ENCODE results near the gene GRIN2C.

The GRIN2C gene

GRCh38 chr17:74822939-74823367 lies 36.7 kb downstream of the GRIN2C start:
- Histone ChIP-seq H3K4me1 (ENCODE audit: control insufficient read depth, insufficient read depth, low read length) (no peaks in the 10 kb centered on the region), H3K36me3 (ENCODE audit: control insufficient read depth in 2 of 2, insufficient read depth in 1 of 2, low read length in 2 of 2) (peaks cover 0 to 49% of the 10 kb centered on the region in 2 experiments; a peak in 1 of 3 replicates), H3K27ac (ENCODE audit: extremely low read depth, low read depth, low read length) (no peak overlapping the region), H3K4me3 (ENCODE audit: low read depth, low read length) (no peak overlapping the region), H3K9me3 (ENCODE audit: control insufficient read depth, insufficient read depth, low read depth, low read length) (no peaks in the 10 kb centered on the region)
- POLR2A ChIA-PET, result no interaction called here
- TF ChIP-seq SP7 (tag by site-specific recombination; IDR thresholded peaks at IDR 0.05) (no peak), REST (tag by site-specific recombination; IDR thresholded peaks at IDR 0.05) (no peak), ZNF146 (tag by site-specific recombination; IDR thresholded peaks at IDR 0.05) (no peak), ZNF768 (tag by site-specific recombination; IDR thresholded peaks at IDR 0.05) (no peak)
- CTCF ChIA-PET, result interaction anchor here (0.6 kb wide), 1 partner anchor 211 kb away, joined by 5 read pairs; no protein-coding TSS in a partner anchor

- Histone ChIP-seq H3K27ac (ENCODE audit: extremely low read depth, low read depth, low read length) (no peak overlapping the region), H3K4me1 (ENCODE audit: control insufficient read depth, insufficient read depth, low read length) (no peaks in the 10 kb centered on the region)
Observed at GRCh38 chr17:74822335-74822938, 37.2 kb downstream of the GRIN2C start.

More at GRCh38 chr17:74822335-74822938, 37.2 kb downstream of the GRIN2C start:
- Histone ChIP-seq H3K36me3 (ENCODE audit: control insufficient read depth in 2 of 2, insufficient read depth in 1 of 2, low read length in 2 of 2) (peaks cover 0 to 49% of the 10 kb centered on the region in 2 experiments; a peak in 1 of 3 replicates), H3K9me3 (ENCODE audit: control insufficient read depth, insufficient read depth, low read depth, low read length) (no peaks in the 10 kb centered on the region), H3K4me3 (ENCODE audit: low read depth, low read length) (no peak overlapping the region)
- ChIA-PET POLR2A (no interaction called here), CTCF (no interaction called here)
- TF ChIP-seq KLF9 (tag by site-specific recombination; IDR thresholded peaks at IDR 0.05; ENCODE audit: low read depth), result no peak
- TF ChIP-seq ZNF555 (tag by site-specific recombination; conservative IDR thresholded peaks at IDR 0.05), result no peak
- TF ChIP-seq ZNF362 (tag by site-specific recombination; IDR thresholded peaks at IDR 0.05), result no peak
- no peak for TF ChIP-seq HIC1 (tag by site-specific recombination; IDR thresholded peaks at IDR 0.05)
- TF ChIP-seq ZBTB10 (tag by site-specific recombination; IDR thresholded peaks at IDR 0.05), result no peak
- no peak for TF ChIP-seq PRDM1 (tag by site-specific recombination; IDR thresholded peaks at IDR 0.05)
- no peak for TF ChIP-seq ZNF645 (tag by site-specific recombination; IDR thresholded peaks at IDR 0.05)
- TF ChIP-seq ZNF148 (tag by site-specific recombination; IDR thresholded peaks at IDR 0.05; ENCODE audit: borderline replicate concordance), result no peak
- TF ChIP-seq ZNF514 (tag by site-specific recombination; IDR thresholded peaks at IDR 0.05), result no peak
- no peak for TF ChIP-seq ZNF292 (tag by site-specific recombination; IDR thresholded peaks at IDR 0.05; ENCODE audit: borderline replicate concordance, low read depth)
- TF ChIP-seq BCL6B (tag by site-specific recombination; IDR thresholded peaks at IDR 0.05), result no peak
- TF ChIP-seq ZFP69B (tag by site-specific recombination; IDR thresholded peaks at IDR 0.05), result no peak

Measured in HEK293 (cell line).